HepG2 (cell line): Measurements from ENCODE around the gene NKX6-2.

Source experiments
- JARID2 ChIP-seq: sonication (generic); formaldehyde crosslinking; IDR thresholded peaks from 2 replicates; pipeline ENCODE4 v1.8.1; 2023; ENCODE audit warnings: missing genetic modification reagents, inconsistent platforms; ENCODE audit not compliant: insufficient replicate concordance
- KMT2B ChIP-seq: IDR thresholded peaks from 2 replicates; pipeline ENCODE4 v1.6.1; 2016; ENCODE audit warnings: missing genetic modification reagents, missing compliant biosample characterization
- TARDBP ChIP-seq: sonication (generic); formaldehyde crosslinking; IDR thresholded peaks from 2 replicates; pipeline ENCODE4 v1.8.0; 2022; ENCODE audit warnings: mild to moderate bottlenecking, missing genetic modification reagents
- TCF7 ChIP-seq: sonication (generic); IDR thresholded peaks from 2 replicates; pipeline ENCODE4 v1.6.1; 2016; ENCODE audit warnings: antibody characterized with exemption, low read depth
- TF ChIP-seq, protein P1 (sequence below): sonication (generic); formaldehyde crosslinking; IDR thresholded peaks from 2 replicates; pipeline ENCODE4 v1.8.0; 2022; ENCODE audit warnings: mild to moderate bottlenecking, missing genetic modification reagents, moderate library complexity

DNA sequence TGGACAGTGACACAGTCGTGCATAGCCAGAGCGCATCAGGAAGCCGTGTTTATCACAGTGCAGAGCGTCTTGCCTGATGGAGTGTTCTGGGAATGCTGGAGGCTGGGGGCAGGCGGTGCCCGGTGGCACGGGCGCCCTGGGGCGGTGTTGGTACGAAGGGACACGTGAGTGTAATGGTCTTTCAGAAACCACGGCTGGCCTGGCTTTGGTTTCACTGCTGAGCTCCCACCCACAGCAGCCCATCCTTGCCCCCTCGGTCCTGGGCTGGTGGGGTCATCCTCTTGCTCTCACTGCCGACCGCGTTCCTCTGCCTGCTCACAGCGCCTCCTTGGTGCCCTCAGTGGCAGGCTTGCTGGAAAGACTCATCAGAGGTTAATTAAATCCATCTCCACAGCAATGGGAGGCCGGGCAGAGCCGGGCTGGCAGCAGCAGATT is 50.6 kb downstream of the NKX6-2 start:
- TF ChIP-seq, protein P1, sequence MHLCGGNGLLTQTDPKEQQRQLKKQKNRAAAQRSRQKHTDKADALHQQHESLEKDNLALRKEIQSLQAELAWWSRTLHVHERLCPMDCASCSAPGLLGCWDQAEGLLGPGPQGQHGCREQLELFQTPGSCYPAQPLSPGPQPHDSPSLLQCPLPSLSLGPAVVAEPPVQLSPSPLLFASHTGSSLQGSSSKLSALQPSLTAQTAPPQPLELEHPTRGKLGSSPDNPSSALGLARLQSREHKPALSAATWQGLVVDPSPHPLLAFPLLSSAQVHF, result no peak
- TF ChIP-seq TCF7 (no peak), TARDBP (CRISPR knock-in tag) (no peak), JARID2 (CRISPR knock-in tag) (no peak), KMT2B (CRISPR knock-in tag) (no peak)
